GM13976 (cell line): Measurements from ENCODE around the gene SLC18A3.

Experiments used
- DNase-seq: peaks from one replicate; pipeline ENCODE4 v3.0.0; 2012; ENCODE audit warnings: low spot score
- CTCF ChIP-seq: IDR thresholded peaks from 2 replicates; pipeline ENCODE4 v1.5.1; 2012; ENCODE audit warnings: borderline replicate concordance, mild to moderate bottlenecking; ENCODE audit not compliant: insufficient read depth; ENCODE audit errors: extremely low read depth, missing control alignments, control extremely low read depth
- in situ Hi-C: fragments of 300-500 bp; cut with MboI; formaldehyde crosslinking; loops from one replicate; pipeline ENCODE4 v1.12.0; 2022; ENCODE audit warnings: low sequenced_read_pairs, mixed read lengths, inconsistent platforms; ENCODE audit not compliant: unreplicated experiment

SLC18A3 gene

GRCh38 chr10:49629431-49629881 is 19.3 kb downstream of the SLC18A3 start:
- TF ChIP-seq CTCF: no peak
- in situ Hi-C loops: no loop called here
- no peak for DNase-seq

GRCh38 chr10:49631975-49632374 is 21.9 kb downstream of the SLC18A3 start:
- no peak for TF ChIP-seq CTCF
- no peak for DNase-seq
- in situ Hi-C loops: no loop called here

GRCh38 chr10:49632406-49633317 is 22.6 kb downstream of the SLC18A3 start:
- no peak for TF ChIP-seq CTCF
- in situ Hi-C loops: no loop called here

GRCh38 chr10:49633327-49634068 is 23.4 kb downstream of the SLC18A3 start:
- TF ChIP-seq CTCF: no peak
- DNase-seq: no peak
- in situ Hi-C loops: no loop called here

More at GRCh38 chr10:49632406-49633317, 22.6 kb downstream of the SLC18A3 start:
- DNase-seq: no peak

- in situ Hi-C loops: no loop called here
- TF ChIP-seq CTCF: no peak
Measured at GRCh38 chr10:49634069-49634660, 24.1 kb downstream of the SLC18A3 start.

GRCh38 chr10:49642311-49642710 is 32.2 kb downstream of the SLC18A3 start:
- in situ Hi-C loops: no loop called here
- TF ChIP-seq CTCF: no peak

More at GRCh38 chr10:49634069-49634660, 24.1 kb downstream of the SLC18A3 start:
- no peak for DNase-seq

More at GRCh38 chr10:49642311-49642710, 32.2 kb downstream of the SLC18A3 start:
- no peak for DNase-seq
